ENCODE results near the gene TRMT1.

The TRMT1 gene

DNA sequence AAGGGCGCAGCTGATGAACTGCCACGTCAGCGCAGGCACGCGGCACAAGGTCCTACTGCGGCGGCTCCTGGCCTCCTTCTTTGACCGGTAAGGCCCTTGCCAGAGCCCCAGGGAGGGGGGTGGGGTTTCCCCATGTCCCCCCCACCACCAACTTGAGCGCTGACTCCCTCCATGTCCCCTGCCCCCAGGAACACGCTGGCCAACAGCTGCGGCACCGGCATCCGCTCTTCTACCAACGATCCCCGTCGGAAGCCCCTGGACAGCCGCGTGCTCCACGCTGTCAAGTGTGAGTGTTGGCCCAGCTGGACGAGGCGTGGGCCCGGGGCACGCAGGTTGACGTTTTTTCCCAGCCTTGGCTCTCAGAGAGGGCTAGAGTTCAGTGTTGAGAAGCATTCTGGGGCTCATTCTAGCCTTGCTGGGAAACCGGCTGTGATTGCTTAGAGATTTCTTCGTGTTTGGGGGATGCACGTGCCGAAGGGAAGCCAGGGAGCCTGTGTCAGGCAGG is 20.8 kb upstream of the TRMT1 start:
- in situ Hi-C loops (cut with HindIII; ENCODE audit: low sequenced_read_pairs): no loop called here
- no peak overlapping the region for H3K4me3 ChIP-seq (ENCODE audit: low read depth, low read length)
- TF ChIP-seq CTCF (IDR thresholded peaks at IDR 0.05; ENCODE audit: low read depth, low read length, missing control alignments): no peak
- DNase-seq (ENCODE audit: low read depth): no peak

DNA sequence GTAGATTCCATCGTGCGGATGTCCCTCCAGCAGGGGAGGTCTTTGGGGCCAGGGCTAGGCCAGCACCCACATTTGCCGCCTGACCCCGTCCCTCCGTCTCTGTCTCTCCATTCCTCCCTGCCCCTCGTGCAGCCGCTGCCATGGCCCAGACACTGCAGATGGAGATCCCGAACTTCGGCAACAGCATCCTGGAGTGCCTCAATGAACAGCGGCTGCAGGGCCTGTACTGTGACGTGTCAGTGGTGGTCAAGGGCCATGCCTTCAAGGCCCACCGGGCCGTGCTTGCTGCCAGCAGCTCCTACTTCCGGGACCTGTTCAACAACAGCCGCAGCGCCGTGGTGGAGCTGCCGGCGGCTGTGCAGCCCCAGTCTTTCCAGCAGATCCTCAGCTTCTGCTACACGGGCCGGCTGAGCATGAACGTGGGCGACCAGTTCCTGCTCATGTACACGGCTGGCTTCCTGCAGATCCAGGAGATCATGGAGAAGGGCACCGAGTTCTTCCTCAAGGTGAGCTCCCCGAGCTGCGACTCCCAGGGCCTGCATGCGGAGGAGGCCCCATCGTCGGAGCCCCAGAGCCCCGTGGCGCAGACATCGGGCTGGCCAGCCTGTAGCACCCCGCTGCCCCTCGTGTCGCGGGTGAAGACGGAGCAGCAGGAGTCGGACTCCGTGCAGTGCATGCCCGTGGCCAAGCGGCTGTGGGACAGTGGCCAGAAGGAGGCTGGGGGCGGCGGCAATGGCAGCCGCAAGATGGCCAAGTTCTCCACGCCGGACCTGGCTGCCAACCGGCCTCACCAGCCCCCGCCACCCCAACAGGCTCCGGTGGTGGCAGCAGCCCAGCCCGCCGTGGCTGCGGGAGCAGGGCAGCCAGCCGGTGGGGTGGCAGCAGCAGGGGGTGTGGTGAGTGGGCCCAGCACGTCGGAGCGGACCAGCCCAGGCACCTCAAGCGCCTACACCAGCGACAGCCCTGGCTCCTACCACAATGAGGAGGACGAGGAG is 18.8 kb upstream of the TRMT1 start:
- DNase-seq (ENCODE audit: low read depth): no peak
- H3K4me3 ChIP-seq (ENCODE audit: low read depth, low read length): no peak overlapping the region
- in situ Hi-C loops (cut with HindIII; ENCODE audit: low sequenced_read_pairs): no loop called here
- TF ChIP-seq CTCF (IDR thresholded peaks at IDR 0.05; ENCODE audit: low read depth, low read length, missing control alignments): no peak

GRCh38 chr19:13134626-13135025 is 18.1 kb upstream of the TRMT1 start:
- no peak overlapping the region for H3K4me3 ChIP-seq (ENCODE audit: low read depth, low read length)
- in situ Hi-C loops (cut with HindIII; ENCODE audit: low sequenced_read_pairs): no loop called here
- no peak for TF ChIP-seq CTCF (IDR thresholded peaks at IDR 0.05; ENCODE audit: low read depth, low read length, missing control alignments)
- DNase-seq (ENCODE audit: low read depth): no peak

DNA sequence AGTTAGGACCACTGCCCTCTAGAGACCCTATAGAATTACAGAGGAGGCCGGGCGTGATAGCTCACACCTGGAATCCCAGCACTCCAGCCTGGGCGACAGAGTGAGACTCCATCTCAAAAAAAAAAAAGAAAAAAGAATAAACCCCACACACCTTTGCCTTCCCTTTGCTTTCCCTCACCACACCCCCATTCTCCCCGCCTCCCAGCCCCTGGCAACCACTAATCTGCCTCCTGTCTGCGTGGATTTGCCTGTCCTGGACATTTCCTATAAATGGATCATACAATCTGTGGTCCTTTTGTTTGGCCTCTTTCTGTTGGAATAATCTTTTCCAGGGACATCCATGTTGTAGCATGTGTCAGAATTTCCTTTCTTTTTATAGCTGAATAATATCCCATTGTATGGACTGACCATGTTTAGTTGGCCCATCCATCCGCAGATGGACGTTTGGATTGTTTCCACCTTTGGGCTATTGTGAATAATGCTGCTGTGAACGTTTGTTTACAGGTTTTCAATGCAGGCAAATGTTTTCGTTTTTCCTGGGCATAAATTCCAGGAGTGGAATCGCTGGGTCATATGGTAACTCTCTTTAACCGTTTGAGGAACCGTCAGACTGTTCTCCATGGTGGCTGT is 16.8 kb upstream of the TRMT1 start:
- TF ChIP-seq CTCF (IDR thresholded peaks at IDR 0.05; ENCODE audit: low read depth, low read length, missing control alignments): no peak
- in situ Hi-C loops (cut with HindIII; ENCODE audit: low sequenced_read_pairs): no loop called here
- DNase-seq (ENCODE audit: low read depth): no peak

GRCh38 chr19:13132471-13133180 is 16.1 kb upstream of the TRMT1 start:
- DNase-seq (ENCODE audit: low read depth): no peak
- in situ Hi-C loops (cut with HindIII; ENCODE audit: low sequenced_read_pairs): no loop called here
- no peak for TF ChIP-seq CTCF (IDR thresholded peaks at IDR 0.05; ENCODE audit: low read depth, low read length, missing control alignments)
- no peak overlapping the region for H3K4me3 ChIP-seq (ENCODE audit: low read depth, low read length)

More for the DNA sequence above, 16.8 kb upstream of the TRMT1 start:
- H3K4me3 ChIP-seq (ENCODE audit: low read depth, low read length): no peak overlapping the region

- no peak for DNase-seq (ENCODE audit: low read depth)
- no peak for TF ChIP-seq CTCF (IDR thresholded peaks at IDR 0.05; ENCODE audit: low read depth, low read length, missing control alignments)
- H3K4me3 ChIP-seq (ENCODE audit: low read depth, low read length): no peak overlapping the region
- in situ Hi-C loops (cut with HindIII; ENCODE audit: low sequenced_read_pairs): no loop called here
These were observed 14.4 kb upstream of the TRMT1 start for GRCh38 chr19:13130886-13131490.

Data from astrocyte of the cerebellum (primary cell).